OCI-LY3 (cell line): ENCODE results near the gene PRSS36.
"Not testable (repeated sequence)": the region's sequence is repeated elsewhere in the genome, so short reads cannot be mapped to it uniquely, and the experiment has no call there.

Experiments used
- H2AFZ ChIP-seq: fragments of 200-600, 300-600 bp; shearing (Covaris generic); 2 replicates; pipeline ENCODE4 v1.6.0; 2014; ENCODE audit warnings: antibody characterized with exemption, low read depth, low read length
- H3K27ac ChIP-seq: fragments of 200-600, 300-600 bp; sonication (generic); 2 replicates; pipeline ENCODE4 v1.5.1; 2014; ENCODE audit warnings: mild to moderate bottlenecking, low read length, moderate library complexity, mixed read lengths
- H3K27me3 ChIP-seq: fragments of 200-600, 300-600 bp; sonication (generic); 2 replicates; pipeline ENCODE4 v1.6.1; 2014; ENCODE audit warnings: low read depth, low read length, mixed read lengths
- H3K36me3 ChIP-seq: fragments of 200-600, 300-600 bp; sonication (generic); replicated peaks from 2 replicates; pipeline ENCODE3; 2014; ENCODE audit warnings: low read depth, low read length, mixed read lengths
- H3K4me1 ChIP-seq: fragments of 300-600, 200-600 bp; sonication (generic); 2 replicates; pipeline ENCODE4 v1.6.1; 2014; ENCODE audit warnings: low read length, mixed read lengths
- H3K4me2 ChIP-seq: fragments of 200-600, 300-600 bp; sonication (generic); 2 replicates; pipeline ENCODE4 v1.6.1; 2014; ENCODE audit warnings: low read length, mixed read lengths
- H3K4me3 ChIP-seq: fragments of 300-600, 200-600 bp; sonication (generic); 2 replicates; pipeline ENCODE4 v1.5.1; 2014; ENCODE audit warnings: antibody characterized with exemption, mild to moderate bottlenecking, low read length, moderate library complexity
- H3K79me2 ChIP-seq: fragments of 300-600, 200-600 bp; shearing (Covaris generic); 2 replicates; pipeline ENCODE4 v1.6.1; 2014; ENCODE audit warnings: mild to moderate bottlenecking, low read length, mixed read lengths
- H3K9ac ChIP-seq: fragments of 300-600, 200-600 bp; shearing (Covaris generic); 2 replicates; pipeline ENCODE4 v1.6.0; 2014; ENCODE audit warnings: mild to moderate bottlenecking, low read length, moderate library complexity
- H3K9me3 ChIP-seq: fragments of 200-600, 300-600 bp; shearing (Covaris generic); 2 replicates; pipeline ENCODE4 v1.6.1; 2014; ENCODE audit warnings: low read length, mixed read lengths; ENCODE audit not compliant: insufficient read depth
- H4K20me1 ChIP-seq: fragments of 200-600, 300-600 bp; sonication (generic); 2 replicates; pipeline ENCODE4 v1.6.1; 2016; ENCODE audit warnings: low read length, mixed read lengths; ENCODE audit not compliant: insufficient read depth
- EZH2phosphoT487 ChIP-seq: fragments of 200-600 bp; shearing (Covaris generic); IDR thresholded peaks from 2 replicates; pipeline ENCODE4 v1.6.1; 2018; ENCODE audit warnings: antibody characterized with exemption, mixed run types, low read depth
- TF ChIP-seq, protein P1 (sequence below): fragments of 200-600, 300-600 bp; sonication (generic); IDR thresholded peaks from 2 replicates; pipeline ENCODE4 v1.5.1; 2014; ENCODE audit warnings: antibody characterized with exemption, low read length, low read depth

PRSS36 gene

GRCh38 chr16:31142109-31143010 is 7.5 kb downstream of the PRSS36 start:
- Histone ChIP-seq H3K27me3 (peaks cover 7% of the 10 kb centered on the region), H3K4me2 (peak overlapping the region; percentile 87), H3K9me3 (no peaks in the 10 kb centered on the region), H3K79me2 (no peaks in the 10 kb centered on the region), H3K4me3 (peak overlapping the region; percentile 78), H3K9ac (peak overlapping the region; percentile 63), H3K4me1 (peaks cover 12% of the 10 kb centered on the region), H2AFZ (peak overlapping the region; percentile 73), H3K27ac (peak overlapping the region; percentile 40), H4K20me1 (no peaks in the 10 kb centered on the region), H3K36me3 (no peaks in the 10 kb centered on the region)
- TF ChIP-seq EZH2phosphoT487: no peak
- TF ChIP-seq, protein P1, sequence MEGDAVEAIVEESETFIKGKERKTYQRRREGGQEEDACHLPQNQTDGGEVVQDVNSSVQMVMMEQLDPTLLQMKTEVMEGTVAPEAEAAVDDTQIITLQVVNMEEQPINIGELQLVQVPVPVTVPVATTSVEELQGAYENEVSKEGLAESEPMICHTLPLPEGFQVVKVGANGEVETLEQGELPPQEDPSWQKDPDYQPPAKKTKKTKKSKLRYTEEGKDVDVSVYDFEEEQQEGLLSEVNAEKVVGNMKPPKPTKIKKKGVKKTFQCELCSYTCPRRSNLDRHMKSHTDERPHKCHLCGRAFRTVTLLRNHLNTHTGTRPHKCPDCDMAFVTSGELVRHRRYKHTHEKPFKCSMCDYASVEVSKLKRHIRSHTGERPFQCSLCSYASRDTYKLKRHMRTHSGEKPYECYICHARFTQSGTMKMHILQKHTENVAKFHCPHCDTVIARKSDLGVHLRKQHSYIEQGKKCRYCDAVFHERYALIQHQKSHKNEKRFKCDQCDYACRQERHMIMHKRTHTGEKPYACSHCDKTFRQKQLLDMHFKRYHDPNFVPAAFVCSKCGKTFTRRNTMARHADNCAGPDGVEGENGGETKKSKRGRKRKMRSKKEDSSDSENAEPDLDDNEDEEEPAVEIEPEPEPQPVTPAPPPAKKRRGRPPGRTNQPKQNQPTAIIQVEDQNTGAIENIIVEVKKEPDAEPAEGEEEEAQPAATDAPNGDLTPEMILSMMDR: peak; percentile 80

DNA sequence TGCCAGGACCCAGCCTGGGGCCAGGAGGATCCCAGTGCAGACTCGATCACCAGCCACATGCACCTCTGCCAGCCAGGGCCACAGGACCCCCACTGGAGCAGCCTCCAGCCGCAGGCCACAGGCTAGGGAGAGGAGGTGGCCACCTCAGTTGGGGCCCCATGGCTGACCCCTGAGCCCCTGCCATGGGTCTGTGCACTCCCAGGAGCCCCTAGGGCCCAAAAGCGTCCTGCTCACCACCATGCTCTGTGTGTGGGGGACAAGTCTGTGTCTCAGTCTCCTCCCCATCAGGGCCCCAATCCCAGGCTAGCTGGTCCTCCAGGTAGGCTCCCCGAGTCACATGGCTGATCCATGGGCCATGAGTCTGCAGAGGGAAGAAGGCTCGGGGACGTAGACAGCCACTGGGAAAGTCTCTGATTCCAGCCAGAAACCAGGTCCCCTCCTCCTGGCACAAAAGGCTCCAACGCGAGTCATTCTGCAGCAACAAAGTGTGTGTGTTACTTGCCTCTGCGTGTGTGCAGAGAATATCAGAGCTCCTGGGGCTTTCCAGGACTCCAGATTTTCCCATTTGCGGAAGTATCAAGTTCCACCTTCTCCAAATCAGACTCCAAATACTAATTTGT is 8.3 kb downstream of the PRSS36 start:
- peak overlapping the region; percentile 40 for H3K27ac ChIP-seq
- H3K4me2 ChIP-seq: peak overlapping the region; percentile 79
- TF ChIP-seq, protein P1: no peak
- peaks cover 12% of the 10 kb centered on the region for H3K4me1 ChIP-seq
- H3K27me3 ChIP-seq: peaks cover 7% of the 10 kb centered on the region
- no peaks in the 10 kb centered on the region for H3K36me3 ChIP-seq
- H3K9me3 ChIP-seq: no peaks in the 10 kb centered on the region
- peak overlapping the region; percentile 73; the same call in 1 of the 2 replicates for H2AFZ ChIP-seq
- no peaks in the 10 kb centered on the region for H4K20me1 ChIP-seq
- H3K9ac ChIP-seq: peak overlapping the region; percentile 63
- H3K4me3 ChIP-seq: peak overlapping the region; percentile 69
- H3K79me2 ChIP-seq: no peaks in the 10 kb centered on the region

GRCh38 chr16:31141071-31141469 is 8.8 kb downstream of the PRSS36 start:
- not testable (repeated sequence) for H3K36me3 ChIP-seq, H2AFZ ChIP-seq, H4K20me1 ChIP-seq, H3K79me2 ChIP-seq, H3K4me2 ChIP-seq, H3K4me3 ChIP-seq, H3K9me3 ChIP-seq, H3K27ac ChIP-seq, H3K27me3 ChIP-seq, H3K9ac ChIP-seq
- peaks cover 12% of the 10 kb centered on the region for H3K4me1 ChIP-seq

- no peak overlapping the region for H2AFZ ChIP-seq
- H3K27me3 ChIP-seq: no peaks in the 10 kb centered on the region
- no peaks in the 10 kb centered on the region for H3K9me3 ChIP-seq
- no peaks in the 10 kb centered on the region for H3K36me3 ChIP-seq
- no peak overlapping the region for H3K4me3 ChIP-seq
- H3K4me1 ChIP-seq: peaks cover 12% of the 10 kb centered on the region
- no peak overlapping the region for H3K4me2 ChIP-seq
- no peaks in the 10 kb centered on the region for H3K79me2 ChIP-seq
- H4K20me1 ChIP-seq: no peaks in the 10 kb centered on the region
- TF ChIP-seq EZH2phosphoT487: no peak
- TF ChIP-seq, protein P1: no peak
- no peak overlapping the region for H3K27ac ChIP-seq
- no peak overlapping the region for H3K9ac ChIP-seq
Observed at GRCh38 chr16:31138621-31139578, 11.0 kb downstream of the PRSS36 start.

DNA sequence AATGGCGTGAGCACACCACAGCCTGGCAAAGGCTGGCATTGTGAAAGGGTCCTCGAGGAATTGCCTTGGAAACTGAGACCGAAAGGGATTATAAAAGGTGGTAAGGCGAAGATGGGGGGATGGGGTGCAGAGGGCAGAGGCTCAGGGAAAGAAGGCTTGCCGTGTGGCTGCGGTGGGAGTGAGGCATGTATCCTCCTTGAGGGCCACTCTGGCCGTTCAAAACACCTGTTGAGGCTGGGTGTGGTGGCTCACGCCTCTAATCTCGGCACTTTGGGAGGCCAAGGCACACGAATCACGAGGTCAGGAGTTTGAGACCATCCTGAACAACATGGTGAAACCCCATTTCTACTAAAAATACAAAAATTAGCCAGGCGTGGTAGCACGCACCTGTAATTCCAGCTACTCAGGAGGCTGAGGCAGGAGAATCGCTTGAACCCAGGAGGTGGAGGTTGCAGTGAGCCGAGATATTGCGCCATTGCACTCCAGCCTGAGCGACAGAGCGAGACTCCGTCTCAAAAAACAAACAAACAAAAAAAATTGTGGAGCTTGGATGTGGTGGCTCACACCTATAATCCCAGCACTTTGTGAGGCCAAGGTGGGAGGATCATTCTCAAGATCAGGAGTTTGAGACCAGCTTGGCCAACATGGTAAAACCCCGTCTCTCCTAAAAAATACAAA is 12.9 kb downstream of the PRSS36 start:
- H3K9me3 ChIP-seq, H3K4me1 ChIP-seq: not testable (repeated sequence)

More for the DNA sequence above, 12.9 kb downstream of the PRSS36 start:
- not testable (repeated sequence) for H4K20me1 ChIP-seq, H3K4me3 ChIP-seq, H3K4me2 ChIP-seq, H3K36me3 ChIP-seq, H3K9ac ChIP-seq, H2AFZ ChIP-seq, H3K27me3 ChIP-seq, H3K79me2 ChIP-seq, H3K27ac ChIP-seq
